ENCODE data around the gene LOXL3.

LOXL3 gene

DNA sequence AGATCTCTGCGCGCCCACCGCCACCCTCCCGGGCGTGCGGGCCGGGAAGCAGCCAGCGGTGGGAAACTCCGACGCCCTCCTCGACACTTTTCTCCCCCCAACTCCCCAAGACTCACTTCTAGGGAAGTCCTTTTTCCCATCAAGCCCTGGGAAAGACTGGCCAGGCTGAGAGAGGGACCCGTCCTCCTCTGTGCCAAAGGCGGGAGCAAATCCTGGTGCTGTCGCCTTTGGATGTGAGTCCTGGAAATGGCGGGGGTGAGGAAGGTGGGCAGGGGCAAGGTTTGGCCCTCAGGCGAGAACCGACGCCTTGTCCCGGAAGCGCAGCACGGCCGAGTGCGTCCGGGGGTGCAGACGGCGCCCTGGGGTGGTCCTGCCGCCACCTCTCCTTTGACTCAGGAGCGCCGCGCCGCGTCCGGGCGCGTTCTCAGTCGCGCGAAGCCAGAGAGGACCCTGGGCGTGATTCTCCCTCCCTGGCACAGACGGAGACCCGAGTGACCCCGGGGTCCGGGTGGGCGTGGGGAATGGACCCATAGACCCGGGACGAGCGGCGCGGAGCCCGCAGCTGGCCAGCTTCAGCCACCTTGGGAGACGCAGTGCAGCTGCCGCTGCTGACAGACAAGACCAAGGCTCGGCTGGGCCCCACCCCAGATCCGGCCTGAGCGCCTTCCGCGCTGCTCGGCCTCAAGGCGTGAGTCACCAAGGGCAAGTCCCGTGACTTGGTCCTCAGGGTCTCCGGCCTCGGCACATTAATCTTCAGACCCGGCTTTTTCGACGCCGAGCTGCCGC is 50.8 kb downstream of the LOXL3 start:
- Histone ChIP-seq H3K4me3 (ENCODE audit: low read depth, low read length) (peak overlapping the region; percentile 36), H3K36me3 (ENCODE audit: control insufficient read depth in 2 of 2, insufficient read depth in 1 of 2, low read length in 2 of 2) (peaks cover 4 to 20% of the 10 kb centered on the region in 2 experiments; a peak in 2 of 3 replicates), H3K9me3 (ENCODE audit: control insufficient read depth, insufficient read depth, low read depth, low read length) (no peaks in the 10 kb centered on the region), H3K27ac (ENCODE audit: extremely low read depth, low read depth, low read length) (no peak overlapping the region; the same call in 1 of the 2 replicates), H3K4me1 (ENCODE audit: control insufficient read depth, insufficient read depth, low read length) (no peaks in the 10 kb centered on the region)
- CTCF ChIA-PET: interaction anchor here (1.2 to 2.8 kb wide), 4 partner anchors 10 to 83 kb away, joined by 3 to 13 read pairs (median 4); partner anchors contain the start of genes CCDC142 and TTC31
- POLR2A ChIA-PET: interaction anchor here (1.2 to 3.1 kb wide), 5 partner anchors 24 to 85 kb away, joined by 3 to 16 read pairs (median 6); partner anchors contain the start of genes AUP1, DQX1, HTRA2 and WBP1
- TF ChIP-seq IKZF3 (tag by site-specific recombination; IDR thresholded peaks at IDR 0.05): peak; percentile 55
- TF ChIP-seq TCF7L2 (IDR thresholded peaks at IDR 0.05; ENCODE audit: borderline replicate concordance, low read depth, low read length): no peak
- TF ChIP-seq, protein P1, sequence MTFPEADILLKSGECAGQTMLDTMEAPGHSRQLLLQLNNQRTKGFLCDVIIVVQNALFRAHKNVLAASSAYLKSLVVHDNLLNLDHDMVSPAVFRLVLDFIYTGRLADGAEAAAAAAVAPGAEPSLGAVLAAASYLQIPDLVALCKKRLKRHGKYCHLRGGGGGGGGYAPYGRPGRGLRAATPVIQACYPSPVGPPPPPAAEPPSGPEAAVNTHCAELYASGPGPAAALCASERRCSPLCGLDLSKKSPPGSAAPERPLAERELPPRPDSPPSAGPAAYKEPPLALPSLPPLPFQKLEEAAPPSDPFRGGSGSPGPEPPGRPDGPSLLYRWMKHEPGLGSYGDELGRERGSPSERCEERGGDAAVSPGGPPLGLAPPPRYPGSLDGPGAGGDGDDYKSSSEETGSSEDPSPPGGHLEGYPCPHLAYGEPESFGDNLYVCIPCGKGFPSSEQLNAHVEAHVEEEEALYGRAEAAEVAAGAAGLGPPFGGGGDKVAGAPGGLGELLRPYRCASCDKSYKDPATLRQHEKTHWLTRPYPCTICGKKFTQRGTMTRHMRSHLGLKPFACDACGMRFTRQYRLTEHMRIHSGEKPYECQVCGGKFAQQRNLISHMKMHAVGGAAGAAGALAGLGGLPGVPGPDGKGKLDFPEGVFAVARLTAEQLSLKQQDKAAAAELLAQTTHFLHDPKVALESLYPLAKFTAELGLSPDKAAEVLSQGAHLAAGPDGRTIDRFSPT (tag by site-specific recombination; IDR thresholded peaks at IDR 0.05): peak; percentile 22; the same call in 1 of the 2 replicates
- no peak for TF ChIP-seq ZNF555 (tag by site-specific recombination; conservative IDR thresholded peaks at IDR 0.05)
- peak; percentile 42; the same call in 1 of the 2 replicates for TF ChIP-seq GLIS1 (tag by site-specific recombination; IDR thresholded peaks at IDR 0.05)
- TF ChIP-seq ZNF2 (tag by site-specific recombination; IDR thresholded peaks at IDR 0.05): no peak
- no peak for TF ChIP-seq ZNF121 (tag by site-specific recombination; IDR thresholded peaks at IDR 0.05)
- no peak for TF ChIP-seq ZNF157 (tag by site-specific recombination; IDR thresholded peaks at IDR 0.05)
- peak; percentile 36; the same call in 1 of the 2 replicates for TF ChIP-seq ZNF76 (tag by site-specific recombination; IDR thresholded peaks at IDR 0.05; ENCODE audit: borderline replicate concordance, low read depth)
- TF ChIP-seq, protein P2, sequence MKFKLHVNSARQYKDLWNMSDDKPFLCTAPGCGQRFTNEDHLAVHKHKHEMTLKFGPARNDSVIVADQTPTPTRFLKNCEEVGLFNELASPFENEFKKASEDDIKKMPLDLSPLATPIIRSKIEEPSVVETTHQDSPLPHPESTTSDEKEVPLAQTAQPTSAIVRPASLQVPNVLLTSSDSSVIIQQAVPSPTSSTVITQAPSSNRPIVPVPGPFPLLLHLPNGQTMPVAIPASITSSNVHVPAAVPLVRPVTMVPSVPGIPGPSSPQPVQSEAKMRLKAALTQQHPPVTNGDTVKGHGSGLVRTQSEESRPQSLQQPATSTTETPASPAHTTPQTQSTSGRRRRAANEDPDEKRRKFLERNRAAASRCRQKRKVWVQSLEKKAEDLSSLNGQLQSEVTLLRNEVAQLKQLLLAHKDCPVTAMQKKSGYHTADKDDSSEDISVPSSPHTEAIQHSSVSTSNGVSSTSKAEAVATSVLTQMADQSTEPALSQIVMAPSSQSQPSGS (tag by site-specific recombination; IDR thresholded peaks at IDR 0.05; ENCODE audit: low read depth): no peak
- no peak for TF ChIP-seq SALL2 (tag by site-specific recombination; IDR thresholded peaks at IDR 0.05; ENCODE audit: borderline replicate concordance)
- TF ChIP-seq ZNF266 (tag by site-specific recombination; IDR thresholded peaks at IDR 0.05; ENCODE audit: low read depth): no peak
- TF ChIP-seq ZNF530 (tag by site-specific recombination; IDR thresholded peaks at IDR 0.05; ENCODE audit: low read depth): no peak
- 0 out of 2 replicates have a peak, but pooled peaks have one; percentile 18 for TF ChIP-seq ZBTB7A (tag by site-specific recombination; IDR thresholded peaks at IDR 0.05; ENCODE audit: low read depth)
- TF ChIP-seq ZNF544 (tag by site-specific recombination; IDR thresholded peaks at IDR 0.05): no peak
- TF ChIP-seq ZNF335 (tag by site-specific recombination; conservative IDR thresholded peaks at IDR 0.05): peak; percentile 77
- TF ChIP-seq BCL11A (tag by site-specific recombination; IDR thresholded peaks at IDR 0.05; ENCODE audit: low read depth): no peak
- TF ChIP-seq ZIC2 (tag by site-specific recombination; IDR thresholded peaks at IDR 0.05): peak; percentile 38; the same call in 1 of the 2 replicates
- peak; percentile 97 for TF ChIP-seq ZNF423 (tag by site-specific recombination; IDR thresholded peaks at IDR 0.05)
- no peak for TF ChIP-seq ZNF777 (tag by site-specific recombination; IDR thresholded peaks at IDR 0.05; ENCODE audit: borderline replicate concordance)
- no peak for TF ChIP-seq ZSCAN16 (tag by site-specific recombination; IDR thresholded peaks at IDR 0.05)
- TF ChIP-seq GLI2 (tag by site-specific recombination; IDR thresholded peaks at IDR 0.05; ENCODE audit: borderline replicate concordance, low read depth): no peak
- TF ChIP-seq ZNF433 (tag by site-specific recombination; IDR thresholded peaks at IDR 0.05; ENCODE audit: low read depth): no peak
- TF ChIP-seq, protein P3, sequence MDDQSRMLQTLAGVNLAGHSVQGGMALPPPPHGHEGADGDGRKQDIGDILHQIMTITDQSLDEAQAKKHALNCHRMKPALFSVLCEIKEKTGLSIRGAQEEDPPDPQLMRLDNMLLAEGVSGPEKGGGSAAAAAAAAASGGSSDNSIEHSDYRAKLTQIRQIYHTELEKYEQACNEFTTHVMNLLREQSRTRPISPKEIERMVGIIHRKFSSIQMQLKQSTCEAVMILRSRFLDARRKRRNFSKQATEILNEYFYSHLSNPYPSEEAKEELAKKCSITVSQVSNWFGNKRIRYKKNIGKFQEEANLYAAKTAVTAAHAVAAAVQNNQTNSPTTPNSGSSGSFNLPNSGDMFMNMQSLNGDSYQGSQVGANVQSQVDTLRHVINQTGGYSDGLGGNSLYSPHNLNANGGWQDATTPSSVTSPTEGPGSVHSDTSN (CRISPR knock-in tag; IDR thresholded peaks at IDR 0.05): 0 out of 2 replicates have a peak, but pooled peaks have one; percentile 60
- no peak for TF ChIP-seq ZNF184 (tag by site-specific recombination; IDR thresholded peaks at IDR 0.05)
- TF ChIP-seq, protein P4, sequence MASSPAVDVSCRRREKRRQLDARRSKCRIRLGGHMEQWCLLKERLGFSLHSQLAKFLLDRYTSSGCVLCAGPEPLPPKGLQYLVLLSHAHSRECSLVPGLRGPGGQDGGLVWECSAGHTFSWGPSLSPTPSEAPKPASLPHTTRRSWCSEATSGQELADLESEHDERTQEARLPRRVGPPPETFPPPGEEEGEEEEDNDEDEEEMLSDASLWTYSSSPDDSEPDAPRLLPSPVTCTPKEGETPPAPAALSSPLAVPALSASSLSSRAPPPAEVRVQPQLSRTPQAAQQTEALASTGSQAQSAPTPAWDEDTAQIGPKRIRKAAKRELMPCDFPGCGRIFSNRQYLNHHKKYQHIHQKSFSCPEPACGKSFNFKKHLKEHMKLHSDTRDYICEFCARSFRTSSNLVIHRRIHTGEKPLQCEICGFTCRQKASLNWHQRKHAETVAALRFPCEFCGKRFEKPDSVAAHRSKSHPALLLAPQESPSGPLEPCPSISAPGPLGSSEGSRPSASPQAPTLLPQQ (tag by site-specific recombination; IDR thresholded peaks at IDR 0.05): peak; percentile 97
- TF ChIP-seq, protein P5, sequence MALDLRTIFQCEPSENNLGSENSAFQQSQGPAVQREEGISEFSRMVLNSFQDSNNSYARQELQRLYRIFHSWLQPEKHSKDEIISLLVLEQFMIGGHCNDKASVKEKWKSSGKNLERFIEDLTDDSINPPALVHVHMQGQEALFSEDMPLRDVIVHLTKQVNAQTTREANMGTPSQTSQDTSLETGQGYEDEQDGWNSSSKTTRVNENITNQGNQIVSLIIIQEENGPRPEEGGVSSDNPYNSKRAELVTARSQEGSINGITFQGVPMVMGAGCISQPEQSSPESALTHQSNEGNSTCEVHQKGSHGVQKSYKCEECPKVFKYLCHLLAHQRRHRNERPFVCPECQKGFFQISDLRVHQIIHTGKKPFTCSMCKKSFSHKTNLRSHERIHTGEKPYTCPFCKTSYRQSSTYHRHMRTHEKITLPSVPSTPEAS (tag by site-specific recombination; IDR thresholded peaks at IDR 0.05): no peak
- peak; percentile 37; the same call in 1 of the 2 replicates for TF ChIP-seq ZBTB20 (tag by site-specific recombination; IDR thresholded peaks at IDR 0.05)
- TF ChIP-seq ZNF626 (tag by site-specific recombination; IDR thresholded peaks at IDR 0.05): no peak
- no peak for TF ChIP-seq ZNF473 (tag by site-specific recombination; IDR thresholded peaks at IDR 0.05)
- no peak for TF ChIP-seq ZNF10 (tag by site-specific recombination; IDR thresholded peaks at IDR 0.05)
